HUDEP-2 (cell line): ENCODE measurements around the gene TC2N.
"Not testable (repeated sequence)": the region's sequence is repeated elsewhere in the genome, so short reads cannot be mapped to it uniquely, and the experiment has no call there.

ENCODE experiments used
- DNase-seq, 76 experiments: peaks; one replicate each; lab custom pipeline; 2025; ENCODE audit not compliant: unreplicated experiment in 76 of 76; lab: John Stamatoyannopoulos, UW

The TC2N gene

GRCh38 chr14:91870890-91871289 is 3.6 kb upstream of the TC2N start:
- DNase-seq = no peak

GRCh38 chr14:91870001-91870400 is 2.7 kb upstream of the TC2N start:
- DNase-seq = no peak

- DNase-seq = no peak
Observed at GRCh38 chr14:91869556-91869955, 2.2 kb upstream of the TC2N start.

DNA sequence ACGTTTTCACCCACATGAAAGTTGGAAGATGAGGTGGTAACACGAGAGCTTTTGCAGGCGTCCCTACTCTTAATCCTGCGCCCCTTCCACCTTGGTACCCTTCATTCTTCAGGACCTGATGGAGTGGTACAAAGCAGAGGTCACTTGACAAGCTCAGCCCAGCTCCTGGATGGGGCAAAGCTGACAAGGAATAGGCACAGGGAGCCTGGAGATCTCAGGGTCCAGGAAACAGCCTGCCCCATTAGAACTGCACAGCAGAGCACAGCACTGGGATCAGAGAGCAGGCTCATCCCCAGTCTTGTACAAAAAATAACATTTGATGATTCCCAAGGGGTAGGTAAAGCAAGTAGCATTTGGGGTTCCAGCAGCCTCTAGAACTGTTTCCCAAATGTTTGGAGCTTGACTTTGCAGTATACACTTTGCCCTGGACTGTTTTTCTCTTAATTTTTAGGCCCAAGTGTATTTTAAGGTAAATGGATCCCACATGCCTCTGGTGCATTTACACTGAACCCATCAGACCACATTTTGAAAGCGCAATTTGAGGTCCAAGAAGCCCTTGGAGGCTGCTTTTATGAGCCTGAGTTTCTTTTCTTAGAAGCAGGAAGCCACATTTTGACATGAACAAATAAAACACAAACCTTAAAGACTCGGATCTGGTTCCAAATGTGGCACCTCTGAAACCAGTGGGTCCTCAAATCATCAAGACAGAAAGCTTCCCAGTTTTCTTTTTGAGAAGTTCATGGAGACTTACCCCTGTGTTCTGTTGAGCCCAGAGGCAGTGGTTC is 633 bp downstream of the TC2N start:
- DNase-seq = no peak

DNA sequence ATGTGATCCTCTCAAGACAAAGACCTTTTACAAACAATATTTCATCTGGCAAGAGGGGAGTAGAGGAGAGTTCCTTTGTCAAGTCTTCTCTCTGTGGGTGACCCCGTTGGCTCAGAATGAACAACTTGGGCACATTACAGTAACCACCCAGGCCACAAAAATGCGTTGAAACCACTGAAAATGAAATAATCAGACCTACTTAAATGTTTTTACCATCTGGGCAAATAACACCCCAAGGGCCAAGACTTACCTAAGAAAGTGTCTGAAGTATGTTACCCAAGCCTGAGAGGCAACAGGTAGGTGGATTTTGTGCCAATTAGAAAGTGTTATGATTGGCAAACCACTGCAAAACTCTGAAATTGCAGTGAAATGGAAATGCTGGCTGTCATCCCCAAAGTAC is 1.3 kb downstream of the TC2N start:
- no peak for DNase-seq

- no peak for DNase-seq
Observed at GRCh38 chr14:91862417-91862816, 4.9 kb downstream of the TC2N start.

DNA sequence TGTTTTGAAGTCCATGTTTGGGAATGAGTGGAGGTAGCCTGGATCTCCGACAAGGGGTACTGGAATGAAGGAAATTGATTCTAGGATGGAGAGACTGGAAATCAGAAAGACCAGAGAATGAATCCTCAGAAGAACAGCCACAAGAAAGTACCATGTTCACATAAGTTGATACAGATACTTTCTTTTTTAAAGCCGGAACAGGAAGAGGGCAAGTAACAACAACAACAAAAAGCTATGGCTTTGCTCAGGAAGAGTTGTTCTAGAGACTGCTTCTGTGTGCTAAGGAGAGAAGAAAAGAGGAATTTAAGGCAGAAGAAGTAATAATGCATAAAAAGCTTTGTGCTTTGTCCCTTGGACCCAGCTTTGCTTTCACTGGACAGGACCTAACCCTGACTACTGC is 6.2 kb downstream of the TC2N start:
- no peak for DNase-seq

DNA sequence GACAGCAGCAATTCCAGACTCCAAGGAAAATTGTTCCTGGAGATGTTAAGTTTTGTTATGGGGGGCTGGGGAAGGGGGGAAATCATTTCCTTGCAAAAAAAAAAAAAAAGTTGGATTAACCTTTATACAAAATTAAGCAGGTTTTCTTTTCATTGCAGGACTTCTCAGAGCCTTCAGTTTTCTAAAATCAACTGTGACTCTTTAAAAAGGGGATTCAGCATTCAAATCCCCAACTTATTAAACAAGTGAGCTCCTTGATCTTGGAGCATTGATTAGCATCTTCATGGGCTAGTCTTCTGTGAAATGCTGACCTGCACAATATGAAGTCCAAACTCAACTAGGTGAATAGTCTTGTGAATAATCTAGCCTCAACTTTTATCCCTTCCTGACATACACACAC is 7.1 kb downstream of the TC2N start:
- no peak for DNase-seq

DNA sequence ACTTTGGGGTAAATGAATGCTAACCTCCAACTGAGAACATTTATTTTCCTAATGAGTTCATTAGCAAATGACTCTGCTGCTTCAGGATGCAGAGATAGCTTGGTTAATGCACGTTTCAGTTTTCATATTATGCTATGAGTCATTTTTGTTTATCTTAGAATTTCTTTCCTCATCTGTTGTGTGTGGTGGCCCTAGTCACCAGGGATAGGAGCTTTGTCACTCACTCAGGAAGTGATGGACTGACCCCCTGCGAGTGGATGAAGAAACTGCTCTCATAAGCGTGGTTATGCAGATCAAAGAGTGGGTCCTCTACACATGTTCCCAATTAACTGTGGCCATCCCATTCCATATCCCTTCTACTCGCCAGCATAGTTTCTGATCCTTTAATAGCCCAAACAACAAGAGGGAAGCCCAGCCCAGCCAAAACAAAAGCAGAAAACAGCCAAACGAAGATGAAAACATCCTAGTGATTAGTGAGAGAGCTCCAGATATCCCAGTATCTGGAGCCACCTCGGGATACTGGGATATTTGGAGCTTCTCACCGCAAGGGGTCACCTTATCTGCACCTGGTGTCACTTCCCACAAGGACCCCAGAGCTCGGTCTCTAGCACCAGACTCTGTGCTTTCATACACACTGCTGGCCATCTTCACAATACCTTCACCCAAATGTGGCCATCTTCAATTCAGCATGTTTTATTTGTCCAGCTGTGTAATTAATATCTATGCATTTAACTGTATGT is 8.6 kb downstream of the TC2N start:
- DNase-seq = peak in 2 of 76 experiments; percentile 5 to 9

DNA sequence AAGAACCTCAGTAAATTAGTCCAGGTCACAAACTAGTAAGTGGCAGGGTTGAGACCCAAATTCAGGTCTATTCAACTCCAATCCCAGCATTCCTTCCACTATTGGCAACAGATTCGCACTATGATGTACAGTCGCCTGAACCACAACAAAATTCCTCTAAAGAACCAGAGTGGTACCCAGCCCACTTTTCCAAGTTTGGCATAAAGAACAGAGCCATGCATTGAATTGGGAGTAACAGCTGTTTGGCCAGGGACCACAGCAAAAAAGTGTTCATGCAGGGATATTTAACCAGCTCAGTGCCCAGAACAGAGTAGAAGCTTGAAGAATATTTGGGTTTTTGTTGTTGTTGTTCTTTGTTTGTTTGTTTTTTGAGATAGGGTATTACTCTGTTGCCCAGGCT is 9.7 kb downstream of the TC2N start:
- no peak for DNase-seq

GRCh38 chr14:91854327-91854934 is 12.9 kb downstream of the TC2N start:
- no peak for DNase-seq

DNA sequence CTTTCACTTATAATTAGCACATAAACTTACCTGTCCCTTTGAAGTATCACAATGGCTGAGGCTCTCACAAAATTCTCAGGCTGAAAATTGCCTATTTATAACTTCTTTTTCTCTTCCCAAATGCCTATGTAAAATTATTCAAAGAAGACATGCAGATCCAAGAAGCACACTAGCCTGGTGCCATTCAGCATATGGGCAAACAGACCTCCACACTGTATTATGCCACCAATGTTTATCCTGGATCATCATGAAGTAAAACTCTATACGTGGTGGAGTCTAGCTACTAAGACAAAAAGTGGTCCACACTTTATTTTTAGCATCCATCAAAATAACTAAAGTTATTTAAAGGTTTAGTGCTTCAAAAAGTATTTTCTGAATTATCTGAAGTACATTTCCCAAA is 15.8 kb downstream of the TC2N start:
- no peak for DNase-seq

GRCh38 chr14:91848504-91849001 is 18.8 kb downstream of the TC2N start:
- no peak for DNase-seq

GRCh38 chr14:91847693-91848092 is 19.6 kb downstream of the TC2N start:
- DNase-seq = no peak

- DNase-seq = no peak
Observed at GRCh38 chr14:91845652-91846051, 21.7 kb downstream of the TC2N start.

DNA sequence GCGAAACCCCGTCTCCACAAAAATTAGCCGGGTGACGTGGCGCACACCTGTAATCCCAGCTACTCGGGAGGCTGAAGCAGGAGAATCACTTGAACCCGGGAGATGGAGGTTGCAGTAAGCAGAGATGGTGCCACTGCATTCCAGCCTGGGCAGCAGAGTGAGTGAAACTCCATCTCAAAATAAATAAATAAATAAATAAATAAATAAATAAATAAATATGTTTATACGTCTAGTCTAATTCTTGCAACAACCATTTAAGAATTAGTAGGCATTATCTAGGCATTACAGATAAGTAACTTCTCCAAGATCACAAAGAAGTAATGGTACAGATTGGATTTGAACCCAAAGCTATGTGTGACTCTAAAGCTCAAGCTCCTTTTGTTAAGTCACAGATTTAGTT is 22.3 kb downstream of the TC2N start:
- DNase-seq = not testable (repeated sequence)

GRCh38 chr14:91844029-91844428 is 23.3 kb downstream of the TC2N start:
- no peak for DNase-seq

GRCh38 chr14:91843437-91843836 is 23.9 kb downstream of the TC2N start:
- no peak for DNase-seq

GRCh38 chr14:91841065-91841464 is 26.3 kb downstream of the TC2N start:
- no peak for DNase-seq

DNA sequence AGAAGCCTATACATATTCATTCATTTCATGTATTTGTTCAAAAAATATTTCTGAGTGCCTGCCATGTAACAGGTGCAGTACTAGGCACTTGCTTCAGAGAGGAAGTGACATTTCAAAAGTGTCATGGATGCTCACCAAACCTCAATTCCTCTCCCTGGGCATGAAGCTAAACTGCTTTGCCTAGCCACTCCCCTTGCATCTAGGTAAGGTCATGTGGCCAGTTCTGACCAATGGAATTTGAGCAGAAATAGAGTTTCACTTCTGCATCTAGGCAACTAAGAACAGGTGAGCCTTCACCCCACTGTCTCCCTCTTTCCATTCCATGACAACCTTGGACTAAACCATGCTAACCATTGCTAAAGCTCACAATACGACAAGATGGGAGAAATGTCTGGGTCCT is 27.6 kb downstream of the TC2N start:
- DNase-seq = no peak

DNA sequence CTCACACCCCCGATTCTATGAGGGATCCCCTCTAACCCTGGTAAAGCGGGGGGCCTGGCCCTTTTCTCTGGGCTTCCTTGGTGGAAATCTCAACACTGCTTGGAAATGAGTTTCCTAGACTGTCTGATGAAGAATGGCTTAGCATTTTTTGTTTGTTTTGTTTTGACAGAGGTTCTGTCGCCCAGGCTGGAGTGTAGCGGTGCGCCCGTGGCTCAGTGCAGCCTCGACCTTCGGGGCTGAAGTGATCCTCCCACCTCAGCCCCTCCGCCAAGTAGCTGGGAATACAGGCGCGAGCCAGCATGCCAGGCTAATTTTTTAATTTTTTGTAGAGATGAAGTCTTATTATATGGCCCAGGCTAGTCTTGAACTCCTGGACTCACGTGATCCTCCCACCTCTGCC is 30.3 kb downstream of the TC2N start:
- DNase-seq = no peak
